Glomerular endothelial cell (primary cell): ENCODE results near the gene IL15. TPM values are rescaled to one million over a fixed set of nuclear protein-coding genes. Genes with fewer than 3 reads are reported as not detected.
"Not testable (repeated sequence)": the region's sequence is repeated elsewhere in the genome, so short reads cannot be mapped to it uniquely, and the experiment has no call there.

Source experiments
- DNase-seq: peaks from one replicate; pipeline ENCODE4 v3.0.0-alpha.2; 2011; ENCODE audit warnings: low read depth, low spot score; ENCODE audit errors: extremely low read depth
- total RNA-seq: library from RNA; depleted of rRNA; stranded (reverse); fragments of >200 nt; gene quantifications from 2 replicates; pipeline ENCODE4 v1.2.3, GENCODE V29; 2015

IL15 gene
- total RNA-seq, 1 donor from 2014 or later: 4.2 TPM

DNA sequence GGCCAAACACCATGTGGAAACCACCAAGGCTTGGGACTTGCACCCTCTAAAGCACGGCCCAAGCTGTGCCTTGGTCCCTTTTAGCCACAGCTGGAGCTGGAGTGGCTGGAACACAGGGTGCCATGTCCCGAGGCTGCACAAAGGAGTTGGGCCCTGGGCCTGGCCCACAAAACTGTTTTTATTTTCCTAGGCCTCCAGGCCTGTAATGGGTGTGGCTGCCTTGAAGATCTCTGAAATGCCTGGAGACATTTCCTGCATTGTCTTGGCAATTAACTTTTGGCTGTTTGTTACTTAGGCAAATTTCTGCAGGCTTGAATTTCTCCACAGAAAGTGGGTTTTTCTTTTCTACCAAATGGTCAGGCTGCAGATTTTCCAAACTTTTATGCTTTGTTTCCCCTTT is 55.7 kb downstream of the IL15 start:
- DNase-seq: no peak

DNA sequence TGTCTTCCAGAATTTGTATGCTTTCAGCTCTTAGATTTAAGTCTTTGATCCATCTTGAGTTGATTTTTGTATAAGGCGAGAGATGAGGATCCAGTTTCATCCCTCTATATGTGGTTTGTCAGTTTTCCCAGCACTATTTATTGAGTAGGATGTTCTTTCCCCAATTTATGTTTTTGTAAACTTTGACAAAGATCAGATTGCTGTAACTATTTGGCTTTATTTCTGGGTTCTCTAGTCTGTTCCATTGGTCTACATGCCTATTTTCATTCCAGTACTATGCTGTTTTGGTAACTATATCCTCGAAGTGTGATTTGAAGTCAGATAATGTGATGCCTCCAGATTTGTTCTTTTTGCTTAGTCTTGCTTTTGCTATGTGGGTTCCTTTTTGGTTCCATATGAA is 60.7 kb downstream of the IL15 start:
- no peak for DNase-seq

DNA sequence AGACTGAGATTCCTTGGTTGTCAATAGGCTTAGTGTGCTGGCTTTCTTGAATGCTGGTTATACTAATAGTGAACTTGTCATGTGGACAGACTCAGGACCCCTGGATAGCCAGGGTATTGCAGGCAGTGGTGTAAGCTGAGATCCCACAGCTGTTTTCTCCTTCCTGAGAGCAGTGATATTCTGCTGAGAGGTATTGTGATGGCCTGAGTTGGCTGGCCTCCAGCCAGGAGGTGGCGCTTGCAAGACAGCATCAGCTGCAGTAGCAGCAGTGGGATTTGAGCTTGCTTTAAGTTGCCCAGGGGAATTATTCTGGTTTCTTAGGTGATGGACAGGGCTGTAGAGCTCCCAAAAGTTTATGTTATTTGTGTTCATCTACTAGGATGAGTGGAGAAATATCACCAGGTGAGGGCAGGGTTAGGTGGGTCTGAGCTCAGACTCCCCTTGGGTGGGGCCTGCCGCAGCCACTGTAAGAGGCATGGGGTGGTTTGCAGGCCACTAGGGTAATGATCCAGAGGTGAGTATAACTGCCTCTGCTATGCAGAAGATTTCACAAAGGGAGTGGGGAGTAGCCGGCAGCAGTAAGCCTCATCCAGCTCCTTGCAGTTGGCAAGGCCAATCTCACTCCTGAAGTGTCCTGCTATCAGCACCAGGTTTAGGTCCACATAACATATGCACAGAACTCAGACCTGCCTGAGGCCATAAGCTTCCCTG is 66.2 kb downstream of the IL15 start:
- DNase-seq: no peak

DNA sequence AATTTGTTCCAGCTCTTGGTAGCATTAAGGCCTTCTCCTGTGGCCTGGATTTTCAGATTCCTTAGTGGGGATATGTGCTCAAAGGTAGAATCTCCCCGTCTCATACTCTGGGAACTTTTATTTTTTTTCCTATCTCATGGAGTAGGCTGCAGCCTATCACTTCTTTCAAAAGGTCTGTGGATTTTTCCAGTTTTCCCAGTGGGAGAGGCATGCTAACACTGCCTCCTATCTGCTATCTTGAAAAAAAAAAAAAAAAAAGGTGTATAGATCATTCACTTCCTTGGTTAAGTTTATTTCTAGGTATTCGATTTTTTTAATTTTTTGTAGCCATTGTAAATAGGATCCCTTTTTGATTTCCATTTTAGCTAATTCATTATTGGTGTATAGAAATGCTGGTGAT is 67.1 kb downstream of the IL15 start:
- DNase-seq: no peak

DNA sequence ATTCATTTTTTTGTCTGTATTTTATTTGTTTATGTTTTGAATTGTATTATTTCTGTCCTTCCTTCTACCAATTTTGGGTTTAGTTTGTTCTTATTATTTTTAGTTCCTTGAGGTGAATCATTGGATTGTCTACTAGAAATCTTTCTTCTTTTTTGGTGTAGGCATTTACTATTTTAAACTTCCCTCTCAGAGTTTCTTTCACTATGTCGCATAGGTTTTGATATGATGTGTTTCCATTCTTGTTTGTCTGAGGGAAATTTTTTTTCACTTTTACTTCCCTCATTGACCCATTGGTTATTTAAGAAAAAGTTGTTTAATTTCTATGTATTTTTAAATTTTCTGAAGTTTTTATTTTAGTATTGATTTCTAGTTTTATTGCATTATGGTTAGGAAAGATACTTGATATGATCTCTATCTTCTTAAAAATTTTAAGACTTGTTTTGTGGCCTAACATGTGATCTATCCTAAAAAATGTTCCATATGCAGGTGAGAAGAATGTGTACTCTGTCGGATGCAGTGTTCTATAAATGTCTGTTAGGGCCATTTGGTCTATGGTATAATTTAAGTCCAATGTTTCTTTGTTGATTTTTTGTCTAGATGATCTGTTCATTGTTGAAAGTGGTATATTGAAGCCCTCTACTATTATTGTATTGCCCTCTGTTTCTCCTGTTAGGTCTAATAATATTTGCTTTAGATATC is 68.8 kb downstream of the IL15 start:
- DNase-seq: no peak

DNA sequence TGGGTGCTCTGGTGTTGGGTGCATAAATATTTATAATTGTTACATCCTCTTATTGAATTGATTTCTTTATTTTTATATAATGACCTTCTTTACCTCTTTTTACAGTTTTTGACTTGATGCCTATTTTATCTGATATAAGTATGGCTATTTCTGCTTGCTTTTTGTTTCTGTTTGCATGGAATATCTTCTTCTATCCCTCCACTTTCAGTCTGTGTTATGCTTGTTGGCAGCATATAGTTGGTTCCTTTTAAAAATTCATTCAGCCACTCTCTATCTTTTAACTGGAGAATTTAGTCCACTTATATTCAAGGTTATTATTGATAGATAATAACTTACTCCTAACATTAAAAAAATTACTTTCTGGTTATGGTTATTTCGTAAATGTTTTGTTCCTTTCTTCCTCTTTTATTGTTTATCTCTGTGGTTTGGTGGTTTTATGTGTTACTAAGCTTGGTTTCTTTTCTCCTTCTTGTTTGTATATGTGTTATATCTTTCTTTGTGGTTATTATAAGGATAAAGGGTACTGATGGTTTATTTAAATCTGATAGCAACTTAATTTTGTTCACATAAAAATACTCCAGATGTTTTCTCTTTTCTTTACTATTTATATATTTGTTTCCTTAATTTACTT is 69.5 kb downstream of the IL15 start:
- DNase-seq: no peak

DNA sequence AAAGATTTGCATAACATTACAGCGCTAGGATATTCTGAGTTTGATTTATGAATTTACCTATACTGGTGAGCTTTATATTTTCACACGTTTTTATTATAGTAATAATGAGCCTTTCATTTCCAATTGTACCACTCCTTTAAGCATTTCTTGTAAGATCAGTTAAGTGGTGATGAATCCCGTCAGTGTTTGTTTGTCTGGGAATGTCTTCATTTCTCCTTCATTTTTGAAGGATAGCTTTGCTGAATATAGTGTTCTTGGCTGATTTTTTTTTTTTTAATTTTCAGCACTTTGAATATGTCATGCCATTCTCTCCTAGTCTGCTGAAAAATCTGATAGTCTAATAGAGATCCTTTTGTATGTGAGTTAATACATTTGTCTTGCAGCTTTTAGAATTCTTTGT is 70.1 kb downstream of the IL15 start:
- DNase-seq: no peak

DNA sequence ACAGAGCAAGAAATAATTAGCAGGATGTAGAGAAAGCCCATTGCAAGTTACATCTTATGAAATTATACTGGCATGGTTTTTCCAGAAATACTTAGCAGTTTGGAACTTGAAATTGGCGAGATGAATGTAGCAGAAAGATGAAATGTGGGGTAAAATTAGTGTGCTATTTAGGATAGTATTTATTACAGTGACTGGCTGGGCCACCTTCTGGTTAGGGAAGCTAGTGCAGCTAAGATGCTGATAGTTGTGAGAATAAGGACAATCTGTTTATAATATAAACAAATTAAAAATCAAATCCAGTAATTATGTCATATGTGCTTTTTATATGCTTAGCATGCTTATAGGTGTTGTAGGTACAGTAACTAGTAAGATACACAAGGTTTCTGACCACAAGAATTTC is 74.8 kb downstream of the IL15 start:
- DNase-seq: no peak

DNA sequence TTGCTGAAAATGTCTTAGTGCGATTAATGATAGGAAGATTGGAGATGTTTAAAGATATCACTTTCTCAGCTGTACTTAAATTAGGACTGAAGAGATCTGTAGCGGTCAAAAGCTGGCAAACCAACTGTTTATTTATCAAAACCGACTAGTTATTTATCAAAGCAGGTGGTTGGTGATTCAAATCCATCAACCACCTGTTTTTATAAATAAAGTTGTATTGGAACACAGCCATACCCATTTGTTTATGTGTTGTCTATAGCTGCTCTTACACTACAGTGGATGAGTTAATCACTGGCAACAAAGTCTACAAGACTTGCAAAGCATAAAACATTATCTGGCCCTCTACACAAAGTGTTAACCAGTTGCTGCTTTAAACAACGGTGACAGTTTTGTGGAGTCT is 76.8 kb downstream of the IL15 start:
- DNase-seq: no peak

DNA sequence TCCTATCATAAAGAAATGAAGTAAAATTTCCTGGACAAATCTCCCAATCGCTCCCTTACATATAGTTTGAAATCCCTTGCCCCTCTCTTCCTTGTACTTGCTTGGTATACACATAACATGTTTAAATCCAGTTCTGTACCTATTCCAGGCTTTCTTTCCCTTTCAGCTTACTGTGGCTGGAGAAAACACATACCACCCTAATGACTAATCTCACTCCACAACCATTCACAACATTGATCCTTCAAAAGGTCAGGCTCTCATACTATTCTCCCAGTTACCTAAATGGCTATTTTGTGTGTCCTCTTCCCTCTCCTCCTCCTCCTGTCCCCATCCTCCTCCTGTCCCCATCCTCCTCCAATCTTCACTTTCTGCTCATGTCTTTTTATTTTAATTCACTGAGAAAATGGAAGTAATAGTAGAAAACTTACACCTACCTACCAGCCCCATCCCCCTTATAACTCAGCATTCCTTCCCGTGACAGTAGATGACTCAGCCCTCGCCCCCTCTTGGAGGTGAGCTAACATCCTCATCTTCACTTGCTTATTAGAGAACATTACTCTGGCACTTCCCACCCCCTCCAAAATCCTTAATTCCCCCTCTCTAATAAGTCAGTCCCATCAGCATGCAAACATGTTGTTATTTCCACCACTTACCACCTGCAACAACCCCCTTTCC is 77.5 kb downstream of the IL15 start:
- DNase-seq: peak; percentile 10

DNA sequence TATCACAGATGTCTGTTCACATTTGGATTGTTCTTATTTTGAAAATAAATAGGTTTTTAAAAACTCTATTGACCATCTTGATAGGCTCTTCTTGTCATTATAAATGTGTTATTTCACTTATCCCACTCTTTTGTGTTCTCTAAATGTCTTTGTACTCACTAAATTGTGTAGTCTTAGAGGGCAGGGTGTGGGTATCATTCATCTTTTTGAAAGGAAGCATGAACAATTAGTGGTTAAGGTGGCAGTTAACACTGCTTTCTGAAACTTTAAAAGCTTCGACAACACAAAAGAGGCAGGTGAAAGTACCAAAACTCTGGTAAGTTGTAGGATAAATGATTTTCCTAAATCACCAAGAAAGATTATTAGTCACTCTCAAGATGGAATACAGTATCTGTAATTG is 83.2 kb downstream of the IL15 start:
- DNase-seq: no peak

DNA sequence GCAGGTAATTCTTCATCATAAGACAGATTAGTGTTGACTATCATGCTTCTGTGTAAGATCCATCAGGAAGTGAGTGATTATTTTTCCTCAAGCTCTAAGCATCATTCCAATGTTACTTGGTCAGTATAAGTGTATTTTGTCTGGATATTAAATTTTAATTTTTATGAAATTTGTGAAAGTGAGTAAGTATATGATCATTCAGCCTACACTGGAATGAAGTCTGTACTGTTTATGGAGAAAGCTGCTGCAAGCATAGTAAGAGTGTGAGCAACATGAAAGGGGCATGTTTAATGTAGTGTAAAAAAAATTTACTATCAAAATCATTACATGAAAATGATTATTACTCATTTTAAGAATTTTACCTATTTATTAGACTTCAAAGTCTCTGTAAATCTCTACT is 84.8 kb downstream of the IL15 start:
- DNase-seq: no peak

DNA sequence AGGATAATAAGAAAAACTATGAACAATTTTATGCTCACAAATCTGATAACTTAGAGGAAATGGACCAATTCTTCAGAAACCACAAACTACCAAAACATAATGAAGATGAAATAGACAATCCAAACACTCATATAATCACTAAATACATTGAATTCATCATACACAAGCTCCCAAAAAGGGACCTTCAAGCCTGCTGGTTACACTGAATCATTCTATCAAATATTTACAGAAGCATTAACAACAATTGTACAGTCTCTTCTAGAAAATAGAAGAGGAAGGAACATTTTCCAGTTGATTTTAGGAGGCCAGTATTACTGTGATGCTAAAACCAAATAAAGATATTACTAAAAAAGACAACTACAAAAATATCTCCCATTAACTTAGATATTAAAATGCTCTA is 88.3 kb downstream of the IL15 start:
- no peak for DNase-seq

DNA sequence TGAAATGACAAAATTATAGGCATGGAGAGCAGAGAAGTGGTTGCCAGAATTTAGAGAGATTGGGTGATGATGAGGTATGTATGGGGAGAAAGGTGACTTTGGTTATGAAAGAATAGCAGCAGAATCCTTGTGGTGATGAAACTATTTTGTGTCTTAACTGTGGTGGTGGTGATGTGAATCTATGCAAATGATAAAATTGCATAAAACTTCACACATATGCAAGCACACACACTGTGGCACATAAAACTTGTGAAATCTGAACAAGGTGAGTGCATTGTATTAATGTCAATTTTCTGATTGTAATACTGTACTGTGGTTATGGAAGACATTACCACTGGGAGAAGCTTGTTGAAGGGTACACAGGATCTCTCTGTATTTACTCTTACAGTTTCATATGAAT is 91.0 kb downstream of the IL15 start:
- DNase-seq: no peak

DNA sequence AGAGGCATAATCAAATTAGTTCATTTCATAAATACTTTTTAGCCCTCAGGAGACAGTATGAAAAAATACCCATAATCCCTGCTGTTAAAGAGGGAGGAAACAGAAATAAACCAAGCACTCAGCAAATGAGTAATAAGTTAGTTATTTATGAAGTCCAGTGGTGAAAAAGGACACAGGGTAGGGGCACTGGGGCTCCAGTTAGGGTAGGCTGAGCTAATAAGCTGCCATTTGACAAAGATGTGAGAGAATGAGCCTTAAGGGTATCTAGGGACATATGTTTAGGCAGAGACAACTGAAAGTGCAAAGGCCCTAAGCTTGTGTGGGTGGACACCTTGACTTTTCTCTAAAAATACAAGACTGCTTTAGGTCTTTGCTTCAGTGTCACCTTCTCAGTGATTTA is 94.4 kb downstream of the IL15 start:
- no peak for DNase-seq

DNA sequence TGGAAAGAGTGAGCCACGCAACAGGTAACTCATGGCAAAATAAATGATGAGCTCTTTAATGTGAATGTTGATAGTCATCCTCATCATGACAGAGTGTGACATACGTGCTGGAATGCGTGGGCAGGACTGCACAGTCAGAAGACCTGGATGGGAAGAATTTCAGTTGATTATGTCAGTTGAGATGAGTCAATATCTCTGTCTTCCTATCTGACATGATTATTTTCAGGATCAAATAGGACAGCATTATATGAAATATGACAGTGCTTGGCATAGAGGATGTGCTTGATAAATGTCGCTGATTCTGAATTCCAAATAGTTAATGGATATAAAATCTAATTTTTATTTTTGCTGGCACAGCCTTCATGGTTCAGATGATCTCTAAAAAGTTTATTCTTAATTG is 95.1 kb downstream of the IL15 start:
- DNase-seq: no peak

DNA sequence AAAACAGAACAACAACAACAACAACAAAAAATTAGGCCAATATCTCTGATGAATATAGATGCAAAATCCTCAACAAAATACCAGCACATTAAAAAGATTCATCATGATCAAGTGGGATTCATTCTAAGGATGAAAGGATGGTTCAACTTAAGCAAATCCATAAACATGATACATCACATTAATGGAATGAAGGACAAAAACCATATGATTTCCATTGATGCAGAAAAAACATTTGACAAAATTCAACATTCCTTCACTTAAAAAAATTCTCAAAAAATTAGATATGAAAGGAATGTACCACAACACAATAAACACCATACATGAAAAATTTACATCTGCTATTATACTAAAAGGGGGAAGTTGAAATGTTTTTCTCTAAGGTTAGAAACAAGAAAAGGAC is 103.3 kb downstream of the IL15 start:
- DNase-seq: no peak

DNA sequence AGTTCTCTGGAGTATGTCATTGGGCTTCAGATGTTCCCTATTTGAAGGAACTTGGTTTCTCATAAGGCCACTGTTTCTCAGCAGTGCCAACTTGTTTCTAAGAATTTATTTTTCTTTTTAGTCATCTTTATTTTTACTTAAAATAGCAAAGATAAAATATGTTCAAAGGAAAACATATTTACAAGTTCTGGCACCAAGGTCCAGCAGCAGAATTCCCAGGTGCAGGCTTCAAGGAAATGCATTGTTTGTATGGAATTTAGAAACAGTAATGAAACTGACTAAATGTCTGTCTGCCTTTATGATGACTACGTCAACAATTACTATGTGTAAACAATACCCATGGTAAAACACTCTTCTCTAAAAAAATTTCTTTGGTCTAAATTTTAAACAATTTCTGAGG is 109.6 kb downstream of the IL15 start:
- DNase-seq: no peak

DNA sequence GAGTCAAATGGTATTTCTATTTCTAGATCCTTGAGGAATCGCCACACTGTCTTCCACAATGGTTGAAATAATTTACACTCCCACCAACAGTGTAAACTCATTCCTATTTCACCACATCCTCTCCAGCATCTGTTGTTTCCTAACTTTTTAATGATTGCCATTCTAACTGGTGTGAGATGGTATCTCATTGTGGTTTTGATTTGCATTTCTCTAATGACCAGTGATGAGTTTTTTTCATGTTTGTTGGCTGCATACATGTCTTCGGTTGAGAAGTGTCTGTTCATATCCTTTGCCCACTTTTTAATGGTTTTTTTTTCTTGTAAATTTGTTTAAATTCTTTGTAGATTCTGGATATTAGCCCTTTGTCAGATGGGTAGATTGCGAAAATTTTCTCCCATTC is 115.4 kb downstream of the IL15 start:
- DNase-seq: not testable (repeated sequence)

DNA sequence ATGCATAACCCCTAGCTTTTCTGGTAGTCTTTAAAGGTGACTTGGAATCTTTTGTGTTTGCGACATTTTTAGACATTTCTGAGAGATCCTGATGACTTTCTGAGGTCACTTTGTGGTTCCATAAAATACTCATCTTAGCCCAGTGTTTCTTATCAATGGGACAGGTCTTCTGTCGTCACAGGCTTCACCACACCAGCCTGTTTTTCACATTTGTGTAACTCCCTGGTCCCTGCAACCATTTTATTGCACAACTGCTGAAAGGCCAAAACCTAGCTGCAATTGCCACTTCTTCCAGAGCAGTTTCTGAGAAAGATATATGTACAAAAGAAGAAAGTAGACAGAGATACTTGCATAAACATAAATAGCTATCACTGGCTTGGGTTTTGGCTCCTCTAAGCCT is 120.9 kb downstream of the IL15 start:
- DNase-seq: no peak

DNA sequence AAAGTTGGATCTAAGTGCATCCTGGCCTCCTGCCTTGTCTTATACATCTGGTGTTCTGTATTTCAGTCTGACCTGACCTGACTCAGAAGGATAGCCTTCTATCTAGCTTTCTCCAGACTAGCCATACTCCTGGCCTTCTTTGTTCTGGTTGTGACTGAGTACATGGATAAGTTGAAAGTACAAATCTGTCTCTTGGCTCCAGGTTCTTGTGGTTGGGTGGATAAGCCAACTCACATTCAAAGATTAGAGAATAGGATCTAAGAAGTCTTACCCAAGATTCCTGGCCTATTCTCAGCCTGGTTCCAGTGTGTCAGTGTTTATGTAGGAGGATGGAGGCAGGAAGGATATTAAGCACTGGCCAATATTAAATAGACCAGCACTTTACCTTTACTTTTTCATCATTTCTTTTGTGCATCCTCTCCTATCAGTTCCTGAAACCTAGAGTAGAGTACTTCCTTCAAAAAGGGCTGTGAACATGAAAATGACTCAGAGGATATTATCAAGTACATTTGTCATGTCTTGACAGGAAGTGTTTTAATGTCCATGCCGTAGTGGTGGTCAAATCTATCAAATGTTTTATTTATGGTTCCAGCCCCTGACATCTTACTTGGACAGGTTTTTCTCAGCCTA is 123.5 kb downstream of the IL15 start:
- DNase-seq: no peak
